ENCODE measurements around the gene KLHL35. TPM values are rescaled to one million over a fixed set of nuclear protein-coding genes. Genes with fewer than 3 reads are reported as not detected.

Gene KLHL35
- total RNA-seq, 1 experiment from 2014 or later: 0.83 TPM

DNA sequence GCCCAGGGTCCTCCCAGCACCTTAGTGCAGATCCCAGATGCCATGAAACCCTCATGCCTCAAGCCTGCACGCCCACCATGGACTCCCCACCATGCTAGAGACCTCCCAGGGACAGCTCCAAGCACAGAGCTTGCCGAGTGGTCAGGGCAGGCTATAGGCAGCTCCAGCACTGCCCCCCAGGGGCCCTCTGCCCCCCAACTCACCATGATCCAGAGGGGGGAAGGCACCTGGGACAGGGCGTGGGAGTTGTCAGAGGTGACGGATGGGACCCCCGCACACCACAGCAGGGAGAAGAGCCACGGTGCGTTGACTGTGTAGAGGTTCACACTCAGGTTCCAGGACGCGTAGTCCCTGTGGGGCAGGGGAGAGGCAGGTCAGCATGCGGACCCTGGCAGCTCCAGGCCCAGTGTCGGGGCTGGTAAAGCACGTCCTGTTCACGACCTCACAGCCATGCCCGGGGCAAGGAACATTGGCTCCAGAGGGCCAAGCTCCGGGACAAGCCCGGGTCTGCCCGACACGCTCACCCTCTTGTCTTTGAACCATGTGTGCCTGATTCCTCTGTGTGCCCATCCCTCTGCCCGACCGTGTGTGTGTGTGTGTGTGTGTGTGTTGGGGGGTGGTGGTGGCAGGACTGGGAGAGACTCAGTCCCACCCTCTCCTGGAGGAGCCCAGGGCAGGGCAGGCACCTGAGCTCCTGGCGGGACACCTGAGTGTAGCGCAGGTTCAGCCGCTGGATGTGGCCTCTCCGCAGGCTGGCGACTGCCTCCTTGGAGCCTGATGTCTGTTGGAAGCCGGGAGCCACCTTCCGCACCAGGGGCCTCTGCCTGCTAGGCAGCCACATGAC, 8.2 kb upstream of the KLHL35 start:
- H3K4me3 Mint-ChIP-seq: no peak overlapping the region; a peak in 1 of 5 replicates
- Histone ChIP-seq H2BK120ac (ENCODE audit: low read depth, low read length, poor library complexity, severe bottlenecking) (no peak overlapping the region), H3K14ac (ENCODE audit: insufficient read depth, low read length) (no peak overlapping the region; the same call in 1 of the 2 replicates), H4K5ac (ENCODE audit: insufficient read length, low read depth, low read length) (no peak overlapping the region), H3K27me3 (ENCODE audit: insufficient read depth, low read length) (no peaks in the 10 kb centered on the region), H3K18ac (ENCODE audit: insufficient read length, low read depth, low read length) (no peak overlapping the region), H2BK5ac (ENCODE audit: insufficient read length, low read length) (no peak overlapping the region), H2AFZ (ENCODE audit: low read length) (no peak overlapping the region), H3K4me1 (ENCODE audit: insufficient read depth, low read length) (no peaks in the 10 kb centered on the region; the same call in 1 of the 2 replicates), H4K20me1 (ENCODE audit: control insufficient read depth, insufficient read depth, insufficient read length) (no peaks in the 10 kb centered on the region), H3T11ph (ENCODE audit: low read length) (no peak overlapping the region), H3K4ac (ENCODE audit: low read depth, low read length) (no peak overlapping the region), H3K23ac (ENCODE audit: insufficient read length, low read depth, low read length) (no peak overlapping the region), H3K56ac (ENCODE audit: insufficient read length, low read depth, low read length) (no peak overlapping the region), H3K79me2 (ENCODE audit: insufficient read depth, low read length) (no peaks in the 10 kb centered on the region), H2AK5ac (ENCODE audit: insufficient read length, low read length) (no peak overlapping the region), H3K9ac (ENCODE audit: extremely low read depth, insufficient read length, low read length) (no peak overlapping the region), H3K23me2 (ENCODE audit: insufficient read length, low read depth, low read length, poor library complexity, severe bottlenecking) (no peaks in the 10 kb centered on the region), H2BK12ac (ENCODE audit: insufficient read length, low read depth, low read length) (no peak overlapping the region), H3K27ac (ENCODE audit: insufficient read length, low read depth, low read length) (no peak overlapping the region), H2BK20ac (ENCODE audit: low read depth, low read length, poor library complexity, severe bottlenecking) (no peak overlapping the region), H3K4me2 (ENCODE audit: insufficient read depth, insufficient read length, low read length) (no peak overlapping the region), H3K9me3 (ENCODE audit: control insufficient read depth, low read depth, low read length) (no peaks in the 10 kb centered on the region), H4K8ac (replicated peaks; ENCODE audit: insufficient read length, low read depth, low read length) (no peak overlapping the region), H2BK15ac (ENCODE audit: low read depth, low read length) (no peak overlapping the region), H4K91ac (ENCODE audit: insufficient read length, low read depth, low read length) (no peak overlapping the region), H3K79me1 (ENCODE audit: insufficient read depth, low read depth, low read length, poor library complexity, severe bottlenecking) (no peaks in the 10 kb centered on the region)
- peaks cover 8 to 21% of the 10 kb centered on the region in 2 experiments for H3K4me1 Mint-ChIP-seq
- H3K27ac Mint-ChIP-seq: peak overlapping the region in 1 of 3 experiments; percentile 40; a peak in 1 of 7 replicates
- peaks cover 11% of the 10 kb centered on the region for H3K27me3 Mint-ChIP-seq (ENCODE audit: low read depth)
- no peak for DNase-seq
- no peaks in the 10 kb centered on the region for H3K9me3 Mint-ChIP-seq
- no CpG with 5 or more reads among the region's 27 CpGs for WGBS (ENCODE audit: extremely low coverage, insufficient read length, low lambda C conversion rate)
- TF ChIP-seq CTCF (conservative IDR thresholded peaks at IDR 0.05): no peak
- no peaks in the 10 kb centered on the region for H3K36me3 Mint-ChIP-seq (ENCODE audit: insufficient read depth in 1 of 3, low read depth in 3 of 3)
